Measurements from ENCODE around the gene B4GALNT2. TPM values are rescaled to one million over a fixed set of nuclear protein-coding genes. Genes with fewer than 3 reads are reported as not detected.
A peak's percentile ranks its signal among the peaks of the same experiment; 100 is the strongest.
"Not testable (repeated sequence)": the region's sequence is repeated elsewhere in the genome, so short reads cannot be mapped to it uniquely, and the experiment has no call there.

The B4GALNT2 gene
- total RNA-seq, 1 experiment from 2014 or later: not detected

- DNase-seq (ENCODE audit: low read depth): no peak
These were observed 48.5 kb downstream of the B4GALNT2 start for GRCh38 chr17:49180998-49181635.

DNA sequence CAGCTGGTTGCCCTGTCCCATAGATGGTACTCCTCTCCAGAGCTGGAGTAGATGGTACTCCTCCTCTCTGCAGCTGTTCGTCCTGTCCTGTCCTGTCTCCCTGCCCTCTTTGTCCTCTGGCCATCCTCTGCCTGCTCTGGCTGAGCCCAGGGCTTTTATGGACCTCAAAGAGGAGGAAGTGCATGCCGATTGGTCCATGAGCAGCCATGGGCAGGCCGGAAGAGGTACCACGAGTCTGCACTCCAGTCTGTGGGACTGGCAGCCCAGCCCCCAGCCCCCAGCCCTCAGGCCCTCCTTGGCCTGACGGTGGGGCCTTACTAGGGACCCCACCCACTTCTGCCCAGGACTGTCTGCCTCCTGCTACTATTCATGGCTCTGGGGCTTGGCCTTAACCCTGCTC lies 50.8 kb downstream of the B4GALNT2 start:
- DNase-seq (ENCODE audit: low read depth): no peak

- no peak for DNase-seq (ENCODE audit: low read depth)
These were observed 51.2 kb downstream of the B4GALNT2 start for GRCh38 chr17:49183801-49184200.

- not testable (repeated sequence) for DNase-seq (ENCODE audit: low read depth)
These were observed 52.0 kb downstream of the B4GALNT2 start for GRCh38 chr17:49184522-49184921.

- DNase-seq (ENCODE audit: low read depth): not testable (repeated sequence)
These were observed 52.8 kb downstream of the B4GALNT2 start for GRCh38 chr17:49185381-49185780.

DNA sequence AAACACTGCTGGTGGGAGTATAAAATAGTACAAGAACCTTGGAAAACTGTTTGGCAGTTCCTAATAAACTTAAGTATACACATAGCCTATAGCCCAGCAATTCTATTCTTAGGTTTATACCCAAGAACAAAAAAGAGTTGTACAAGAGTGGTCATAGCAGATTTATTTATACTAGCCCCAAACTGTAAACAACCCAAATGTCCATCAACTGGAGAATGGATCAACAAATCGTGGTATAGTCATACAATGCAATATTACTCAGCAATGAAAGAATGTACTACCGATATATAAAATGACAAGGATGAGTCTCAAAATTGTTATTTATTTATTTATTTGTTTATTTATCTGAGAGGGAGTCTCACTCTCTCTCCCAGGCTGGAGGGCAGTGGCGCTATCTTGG lies 54.7 kb downstream of the B4GALNT2 start:
- peak; percentile 34 for DNase-seq (ENCODE audit: low read depth)

- DNase-seq (ENCODE audit: low read depth): no peak
These were observed 58.4 kb downstream of the B4GALNT2 start for GRCh38 chr17:49190932-49191331.

DNA sequence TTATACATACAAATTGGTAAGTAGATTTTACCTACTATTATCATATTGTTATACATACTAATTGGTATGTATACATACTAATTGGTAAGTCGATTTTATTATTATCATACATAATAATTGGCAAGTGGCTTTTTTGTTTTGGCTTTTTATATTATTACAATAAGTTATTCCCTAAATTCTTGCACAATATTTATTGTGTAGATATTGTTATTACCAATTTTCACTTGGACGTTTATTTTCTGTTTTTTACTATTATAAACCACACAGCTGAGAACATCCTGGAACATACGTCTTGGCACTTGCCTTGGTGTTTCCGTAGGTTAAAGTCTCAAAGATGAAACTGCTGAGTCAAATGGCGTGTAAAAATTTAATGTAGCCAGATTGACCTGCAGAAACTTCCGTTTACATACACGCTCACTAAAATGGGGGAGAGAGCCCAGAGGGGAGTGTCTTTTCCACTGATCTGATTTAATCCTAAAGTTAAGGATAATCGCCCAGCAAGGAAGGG lies 58.9 kb downstream of the B4GALNT2 start:
- no peak for DNase-seq (ENCODE audit: low read depth)

DNA sequence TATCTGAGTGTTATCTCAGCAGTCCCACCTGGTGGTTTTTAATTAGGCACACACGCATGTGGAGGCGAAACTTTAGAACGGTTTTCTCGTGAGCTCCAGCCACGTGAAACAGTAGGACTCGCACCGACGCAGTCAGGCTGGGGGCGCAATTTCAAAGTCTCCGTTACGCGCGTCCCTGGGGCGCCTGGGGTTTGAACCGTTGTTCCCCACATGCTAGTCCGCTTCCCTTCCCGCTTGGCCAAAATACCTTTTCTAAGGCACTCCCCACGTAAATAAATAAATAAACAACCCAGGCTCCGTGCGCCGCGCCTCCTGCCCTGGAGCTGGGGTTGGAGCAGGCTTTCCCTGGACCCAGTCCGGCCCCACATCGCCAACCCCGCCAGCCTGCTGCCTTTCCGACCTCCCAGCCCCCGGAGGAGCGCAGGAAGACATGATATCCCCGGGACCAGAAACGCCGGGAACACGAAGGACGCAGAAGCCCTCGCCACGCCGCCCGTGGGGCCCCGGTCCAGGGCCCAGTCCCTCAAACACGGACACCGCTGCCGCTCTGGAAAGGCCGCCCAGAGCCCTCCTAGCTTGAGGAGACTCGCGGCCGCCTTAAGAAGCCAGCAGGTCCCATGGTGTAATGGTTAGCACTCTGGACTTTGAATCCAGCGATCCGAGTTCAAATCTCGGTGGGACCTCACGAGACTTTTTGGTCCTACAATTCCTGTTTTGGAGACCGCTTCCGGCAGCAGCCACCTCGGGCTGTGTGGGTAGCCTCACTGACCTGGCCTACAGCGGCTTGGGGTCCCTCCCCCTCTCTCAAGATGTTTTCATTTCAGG lies 59.6 kb downstream of the B4GALNT2 start:
- peak; percentile 86 for DNase-seq (ENCODE audit: low read depth)

DNA sequence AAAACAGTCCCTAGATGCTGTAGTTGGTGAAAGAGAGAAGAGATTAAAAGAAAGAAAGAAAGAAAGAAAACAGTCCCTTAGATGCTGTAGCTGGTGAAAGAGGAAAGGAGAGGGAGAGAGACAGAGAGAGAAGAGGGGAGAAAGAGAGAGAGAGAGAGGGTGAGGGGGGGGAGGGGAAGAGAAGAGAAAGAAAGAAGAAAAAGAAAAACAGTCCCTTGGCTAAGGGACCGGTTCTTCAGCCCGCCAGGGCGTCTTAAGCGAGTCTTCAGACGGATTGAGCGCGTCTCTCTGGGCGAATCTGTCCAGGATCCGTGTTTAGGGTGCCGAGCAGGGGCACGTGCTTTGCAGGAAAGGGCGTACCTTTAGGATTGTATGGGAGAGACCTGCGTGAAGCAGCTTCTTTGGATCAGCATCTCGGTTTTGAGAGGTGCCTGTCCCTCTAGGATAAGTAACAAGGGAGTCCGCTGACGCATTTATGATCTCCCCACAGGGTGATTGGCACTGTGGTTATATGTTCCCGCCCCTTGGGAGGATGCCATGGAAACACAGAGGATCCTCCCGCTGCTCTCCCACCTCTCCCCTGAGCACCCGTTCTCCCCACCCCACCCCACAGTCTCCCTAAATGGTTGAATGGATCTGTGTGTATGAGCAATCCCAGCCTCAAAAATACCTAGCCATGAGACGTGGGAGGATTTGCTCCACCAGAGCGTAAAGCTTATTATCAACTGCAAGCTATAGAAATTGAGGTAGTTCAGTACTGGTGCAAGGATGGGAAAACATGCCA lies 61.1 kb downstream of the B4GALNT2 start:
- DNase-seq (ENCODE audit: low read depth): peak; percentile 79

- no peak for DNase-seq (ENCODE audit: low read depth)
These were observed 61.7 kb downstream of the B4GALNT2 start for GRCh38 chr17:49194297-49194607.

DNA sequence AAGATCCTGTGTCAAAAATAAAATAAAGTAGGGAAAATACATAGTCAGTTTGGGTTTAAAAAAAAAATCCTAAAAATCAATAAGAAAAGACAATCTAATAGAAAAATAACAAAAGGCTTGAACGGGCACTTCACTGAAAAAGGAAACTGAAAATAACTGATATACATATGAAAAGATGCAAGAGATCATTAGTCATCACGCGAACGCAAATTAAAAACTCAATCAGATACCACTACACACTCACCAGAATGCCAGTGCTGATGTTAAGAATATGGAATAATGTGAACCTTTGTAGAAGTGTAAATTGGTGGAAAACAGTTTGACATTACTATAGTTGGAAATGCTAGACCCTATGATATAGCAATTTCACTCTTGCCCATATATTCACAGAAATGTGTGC lies 63.2 kb downstream of the B4GALNT2 start:
- DNase-seq (ENCODE audit: low read depth): no peak

- no peak for DNase-seq (ENCODE audit: low read depth)
These were observed 64.0 kb downstream of the B4GALNT2 start for GRCh38 chr17:49196520-49196919.

- DNase-seq (ENCODE audit: low read depth): peak; percentile 15
These were observed 64.9 kb downstream of the B4GALNT2 start for GRCh38 chr17:49197346-49197998.

DNA sequence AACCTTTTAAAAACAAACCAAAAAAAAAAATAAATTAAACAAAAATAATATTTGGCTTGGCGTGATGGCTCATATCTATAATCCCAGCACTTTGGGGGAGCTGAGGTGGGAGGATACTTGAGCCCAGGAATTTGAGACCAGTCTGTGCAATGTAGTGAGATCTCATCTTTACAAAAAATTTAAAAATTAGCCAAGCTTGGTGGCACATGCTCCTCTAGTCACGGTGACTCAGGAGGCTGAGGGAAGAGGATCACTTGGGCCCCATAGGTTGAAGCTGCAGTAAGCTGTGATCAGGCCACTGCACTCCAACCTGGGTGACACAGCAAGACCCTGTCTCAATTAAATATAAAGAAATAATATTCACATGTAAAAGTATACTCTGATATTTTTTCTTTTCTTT lies 65.6 kb downstream of the B4GALNT2 start:
- DNase-seq (ENCODE audit: low read depth): no peak

DNA sequence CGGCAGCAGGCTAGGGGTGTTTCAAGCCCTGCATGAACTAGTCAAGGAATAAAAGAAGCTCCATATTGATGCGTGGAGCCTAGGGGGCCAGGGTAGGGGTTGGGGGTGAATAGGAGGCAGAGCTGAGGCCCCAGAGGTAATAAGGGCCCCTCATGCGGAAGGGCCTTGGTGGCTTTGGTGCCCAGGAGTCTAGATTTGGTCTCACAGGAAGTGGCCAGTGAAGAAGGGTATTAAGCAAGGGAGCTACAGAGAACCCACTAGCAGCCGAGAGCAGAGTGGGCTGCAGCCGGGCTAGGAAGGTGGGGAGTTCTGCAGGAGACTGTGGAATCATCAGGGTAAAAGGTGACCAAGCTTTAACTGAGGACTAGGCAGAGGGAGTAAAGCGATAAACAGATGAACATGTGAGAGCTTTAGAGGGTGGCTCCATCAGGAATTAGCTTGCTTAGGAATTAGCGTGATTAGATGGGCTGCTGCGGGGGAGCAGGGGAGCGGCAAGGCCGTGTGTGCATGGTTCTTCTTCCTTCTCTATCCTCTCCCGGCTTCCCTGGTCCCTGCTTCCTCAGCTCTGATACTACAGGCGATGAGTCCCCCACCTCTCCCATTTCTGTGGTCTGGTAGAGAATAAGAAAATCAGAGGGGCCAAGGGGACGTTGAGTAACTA lies 68.0 kb downstream of the B4GALNT2 start:
- DNase-seq (ENCODE audit: low read depth): no peak

GRCh38 chr17:49201481-49201927 lies 68.9 kb downstream of the B4GALNT2 start:
- peak; percentile 57 for DNase-seq (ENCODE audit: low read depth)

DNA sequence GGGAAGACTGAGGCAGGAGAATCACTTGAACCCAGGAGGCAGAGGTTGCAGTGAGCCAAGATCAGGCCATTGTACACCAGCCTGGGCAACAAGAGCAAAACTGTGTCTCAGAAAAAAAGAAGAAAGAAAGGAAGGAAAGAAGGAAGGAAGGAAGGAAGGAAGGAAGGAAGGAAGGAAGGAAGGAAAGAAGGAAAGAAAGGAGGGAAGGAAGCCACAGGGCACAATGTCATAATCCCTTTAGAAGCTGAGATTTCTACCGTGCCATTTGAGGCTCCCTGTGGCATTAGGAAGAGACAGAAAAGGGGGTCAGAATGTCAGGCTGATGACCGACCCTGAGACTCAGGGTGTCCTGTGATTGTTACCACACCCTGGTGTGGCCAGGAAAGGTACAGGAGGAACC lies 71.2 kb downstream of the B4GALNT2 start:
- no peak for DNase-seq (ENCODE audit: low read depth)

- DNase-seq (ENCODE audit: low read depth): no peak
These were observed 71.9 kb downstream of the B4GALNT2 start for GRCh38 chr17:49204516-49204915.

GRCh38 chr17:49209061-49209571 lies 76.5 kb downstream of the B4GALNT2 start:
- DNase-seq (ENCODE audit: low read depth): peak; percentile 57
